ENCODE measurements around the gene SPTLC3. TPM values are rescaled to one million over a fixed set of nuclear protein-coding genes. Genes with fewer than 3 reads are reported as not detected.

Gene SPTLC3
- total and polyA plus RNA-seq, 2 donors (not counting 1 experiment from before 2014, with no cell fraction given): 4.0 TPM

DNA sequence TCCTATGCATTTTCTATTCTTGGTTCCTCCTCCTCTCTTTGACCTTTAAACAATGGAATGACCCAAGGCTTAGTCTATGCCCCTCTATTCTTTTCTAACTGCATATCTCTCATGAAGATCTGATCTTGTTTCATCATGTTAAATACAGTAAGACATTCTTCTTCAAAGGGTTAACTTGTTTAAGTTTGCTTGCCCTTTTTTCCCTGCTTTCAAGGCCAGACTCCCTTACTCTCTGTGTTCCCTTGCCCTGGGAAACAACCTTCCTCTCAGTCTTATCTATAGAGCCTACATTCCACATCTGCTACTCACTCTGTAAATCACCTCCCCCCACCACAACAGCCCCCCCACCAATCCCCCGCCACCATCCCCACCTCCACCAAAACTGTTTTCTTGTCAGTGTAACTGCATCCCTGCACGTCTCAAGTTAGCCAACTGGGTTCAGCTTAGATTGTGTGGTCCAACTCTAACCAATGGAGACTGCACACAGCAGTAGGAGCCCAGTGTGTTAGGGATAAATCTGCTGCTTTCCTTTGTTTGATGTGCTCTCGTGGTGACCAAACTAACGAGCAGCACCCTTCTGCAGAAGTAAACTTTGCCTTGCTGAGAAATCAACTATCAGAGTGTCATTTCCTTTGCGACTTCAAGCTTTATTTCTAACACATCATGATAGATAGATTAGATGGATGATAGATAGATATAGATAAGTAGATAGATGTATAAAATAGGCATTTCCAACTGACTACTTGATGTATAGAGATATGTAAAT lies 12.6 kb downstream of the SPTLC3 start:
- Histone ChIP-seq H3K9me3 (ENCODE audit: control insufficient read depth, insufficient read depth, low read depth, low read length) (no peaks in the 10 kb centered on the region), H3K9ac (ENCODE audit: insufficient read depth, low read length) (no peak overlapping the region), H3K36me3 (ENCODE audit: control insufficient read depth, insufficient read depth, low read length) (no peaks in the 10 kb centered on the region), H3K4me1 (ENCODE audit: control insufficient read depth, extremely low read depth, insufficient read depth, low read length) (no peaks in the 10 kb centered on the region), H3K27me3 (ENCODE audit: control insufficient read depth, insufficient read depth, low read length) (no peaks in the 10 kb centered on the region), H2AFZ (ENCODE audit: low read length) (no peak overlapping the region), H3K4me2 (ENCODE audit: extremely low read depth, insufficient read depth, low read length) (no peak overlapping the region), H3K4me3 (replicated peaks in 1 of 4; ENCODE audit: control extremely low read depth in 1 of 4, insufficient read depth in 1 of 4, low read depth in 3 of 4, low read length in 4 of 4) (no peak overlapping the region), H4K20me1 (ENCODE audit: control insufficient read depth, extremely low read depth, insufficient read depth, low read length) (no peaks in the 10 kb centered on the region), H3K79me2 (ENCODE audit: control insufficient read depth, insufficient read depth, low read length) (no peaks in the 10 kb centered on the region), H3K27ac (ENCODE audit: insufficient read depth, low read length) (no peak overlapping the region)
- DNase-seq (ENCODE audit: low read depth in 2 of 2): no peak
- TF ChIP-seq, protein P1, sequence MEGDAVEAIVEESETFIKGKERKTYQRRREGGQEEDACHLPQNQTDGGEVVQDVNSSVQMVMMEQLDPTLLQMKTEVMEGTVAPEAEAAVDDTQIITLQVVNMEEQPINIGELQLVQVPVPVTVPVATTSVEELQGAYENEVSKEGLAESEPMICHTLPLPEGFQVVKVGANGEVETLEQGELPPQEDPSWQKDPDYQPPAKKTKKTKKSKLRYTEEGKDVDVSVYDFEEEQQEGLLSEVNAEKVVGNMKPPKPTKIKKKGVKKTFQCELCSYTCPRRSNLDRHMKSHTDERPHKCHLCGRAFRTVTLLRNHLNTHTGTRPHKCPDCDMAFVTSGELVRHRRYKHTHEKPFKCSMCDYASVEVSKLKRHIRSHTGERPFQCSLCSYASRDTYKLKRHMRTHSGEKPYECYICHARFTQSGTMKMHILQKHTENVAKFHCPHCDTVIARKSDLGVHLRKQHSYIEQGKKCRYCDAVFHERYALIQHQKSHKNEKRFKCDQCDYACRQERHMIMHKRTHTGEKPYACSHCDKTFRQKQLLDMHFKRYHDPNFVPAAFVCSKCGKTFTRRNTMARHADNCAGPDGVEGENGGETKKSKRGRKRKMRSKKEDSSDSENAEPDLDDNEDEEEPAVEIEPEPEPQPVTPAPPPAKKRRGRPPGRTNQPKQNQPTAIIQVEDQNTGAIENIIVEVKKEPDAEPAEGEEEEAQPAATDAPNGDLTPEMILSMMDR (conservative IDR thresholded peaks at IDR 0.05 in 1 of 2, IDR thresholded peaks at IDR 0.05 in 1 of 2; ENCODE audit: low read depth in 1 of 2, low read length in 2 of 2): no peak
- no peak for TF ChIP-seq EZH2 (IDR thresholded peaks at IDR 0.05; ENCODE audit: low read length, missing control alignments)

DNA sequence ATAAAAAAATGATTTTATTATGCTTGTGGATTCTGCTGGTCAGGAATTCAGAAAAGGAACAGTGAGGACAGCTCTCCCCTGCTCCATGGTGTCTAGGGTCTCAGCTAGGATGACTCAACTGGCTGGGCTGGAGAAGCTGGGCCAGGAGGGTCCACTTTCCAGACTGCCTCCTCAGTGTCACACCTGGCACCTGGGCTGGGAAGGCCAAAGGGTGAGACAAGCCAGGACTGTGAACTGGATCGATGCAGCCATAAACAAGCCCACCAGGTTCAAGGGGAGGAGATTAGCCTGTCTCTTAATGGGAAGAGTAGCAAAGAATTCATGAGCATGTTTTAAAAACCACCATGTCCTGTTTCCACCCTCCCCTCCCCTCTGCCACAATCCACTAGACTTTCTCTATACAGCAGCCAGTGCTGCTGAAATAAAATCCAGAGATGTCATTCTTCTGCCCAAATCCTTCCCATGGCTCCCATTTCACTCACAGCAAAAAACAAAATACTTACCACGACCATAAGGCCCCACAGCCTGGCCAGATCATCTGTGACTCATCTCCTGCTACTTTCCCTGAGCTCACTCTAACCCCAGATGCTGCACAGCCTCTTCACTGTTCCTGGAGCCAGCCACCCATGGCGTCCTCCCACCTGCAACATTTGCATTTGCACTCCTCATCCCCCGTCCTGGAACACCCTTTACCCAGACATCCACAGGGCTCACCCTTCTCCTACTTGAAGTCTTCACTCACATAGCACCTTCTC lies 13.8 kb downstream of the SPTLC3 start:
- Histone ChIP-seq H3K9ac (ENCODE audit: insufficient read depth, low read length) (no peak overlapping the region), H3K4me1 (ENCODE audit: control insufficient read depth, extremely low read depth, insufficient read depth, low read length) (no peaks in the 10 kb centered on the region), H3K79me2 (ENCODE audit: control insufficient read depth, insufficient read depth, low read length) (no peaks in the 10 kb centered on the region), H3K9me3 (ENCODE audit: control insufficient read depth, insufficient read depth, low read depth, low read length) (no peaks in the 10 kb centered on the region), H3K4me3 (replicated peaks in 1 of 4; ENCODE audit: control extremely low read depth in 1 of 4, insufficient read depth in 1 of 4, low read depth in 3 of 4, low read length in 4 of 4) (no peak overlapping the region), H3K27me3 (ENCODE audit: control insufficient read depth, insufficient read depth, low read length) (no peaks in the 10 kb centered on the region), H3K4me2 (ENCODE audit: extremely low read depth, insufficient read depth, low read length) (no peak overlapping the region), H2AFZ (ENCODE audit: low read length) (no peak overlapping the region), H3K36me3 (ENCODE audit: control insufficient read depth, insufficient read depth, low read length) (no peaks in the 10 kb centered on the region), H4K20me1 (ENCODE audit: control insufficient read depth, extremely low read depth, insufficient read depth, low read length) (no peaks in the 10 kb centered on the region), H3K27ac (ENCODE audit: insufficient read depth, low read length) (no peak overlapping the region)
- DNase-seq (ENCODE audit: low read depth in 2 of 2): peak; percentile 81 to 83
- TF ChIP-seq, protein P1 (conservative IDR thresholded peaks at IDR 0.05 in 1 of 2, IDR thresholded peaks at IDR 0.05 in 1 of 2; ENCODE audit: low read depth in 1 of 2, low read length in 2 of 2): no peak
- no peak for TF ChIP-seq EZH2 (IDR thresholded peaks at IDR 0.05; ENCODE audit: low read length, missing control alignments)

DNA sequence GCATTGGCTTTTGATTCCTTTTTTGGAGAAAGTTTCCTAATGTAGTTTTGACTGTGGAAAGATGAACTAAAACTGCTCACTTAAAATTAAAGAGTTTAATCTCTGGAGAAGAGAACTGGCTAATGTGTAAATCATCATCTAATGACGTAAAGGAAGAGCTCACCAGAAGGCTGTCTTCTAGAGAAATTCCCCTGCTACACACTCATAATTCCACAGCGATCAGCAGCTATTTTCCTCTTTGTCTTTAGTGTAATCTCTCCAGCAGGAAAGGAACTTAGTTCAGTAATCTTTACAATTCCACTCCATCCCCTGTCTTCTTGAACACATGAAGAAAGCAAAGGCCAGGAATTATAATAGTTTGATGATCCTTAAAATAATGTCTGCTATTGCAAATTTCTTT lies 15.8 kb downstream of the SPTLC3 start:
- no peak overlapping the region for H3K27ac ChIP-seq (ENCODE audit: insufficient read depth, low read length)
- no peaks in the 10 kb centered on the region for H4K20me1 ChIP-seq (ENCODE audit: control insufficient read depth, extremely low read depth, insufficient read depth, low read length)
- no peak overlapping the region for H3K9ac ChIP-seq (ENCODE audit: insufficient read depth, low read length)
- H3K4me1 ChIP-seq (ENCODE audit: control insufficient read depth, extremely low read depth, insufficient read depth, low read length): no peaks in the 10 kb centered on the region
- H3K4me2 ChIP-seq (ENCODE audit: extremely low read depth, insufficient read depth, low read length): no peak overlapping the region
- H3K79me2 ChIP-seq (ENCODE audit: control insufficient read depth, insufficient read depth, low read length): no peaks in the 10 kb centered on the region
- H3K27me3 ChIP-seq (ENCODE audit: control insufficient read depth, insufficient read depth, low read length): no peaks in the 10 kb centered on the region
- DNase-seq (ENCODE audit: low read depth in 2 of 2): no peak
- H2AFZ ChIP-seq (ENCODE audit: low read length): no peak overlapping the region
- no peaks in the 10 kb centered on the region for H3K9me3 ChIP-seq (ENCODE audit: control insufficient read depth, insufficient read depth, low read depth, low read length)
- H3K36me3 ChIP-seq (ENCODE audit: control insufficient read depth, insufficient read depth, low read length): no peaks in the 10 kb centered on the region
- no peak overlapping the region for H3K4me3 ChIP-seq (replicated peaks in 1 of 4; ENCODE audit: control extremely low read depth in 1 of 4, insufficient read depth in 1 of 4, low read depth in 3 of 4, low read length in 4 of 4)
- TF ChIP-seq, protein P1 (conservative IDR thresholded peaks at IDR 0.05 in 1 of 2, IDR thresholded peaks at IDR 0.05 in 1 of 2; ENCODE audit: low read depth in 1 of 2, low read length in 2 of 2): no peak
- TF ChIP-seq EZH2 (IDR thresholded peaks at IDR 0.05; ENCODE audit: low read length, missing control alignments): no peak

Measured in fibroblast of lung (primary cell).